ACHN (cell line): ENCODE data around the gene PMM1.
A peak's percentile ranks its signal among the peaks of the same experiment; 100 is the strongest.
"Not testable (repeated sequence)": the region's sequence is repeated elsewhere in the genome, so short reads cannot be mapped to it uniquely, and the experiment has no call there.

Source experiments
- DNase-seq: peaks from one replicate; pipeline ENCODE4 v3.0.0-alpha.2; 2015
- in situ Hi-C: cut with HindIII; loops from 2 replicates; pipeline ENCODE4 v1.10.0; 2017; ENCODE audit warnings: low sequenced_read_pairs, low pct_ligation_motif_present, low pct_unique_long_range_greater_than_20kb

The PMM1 gene

DNA sequence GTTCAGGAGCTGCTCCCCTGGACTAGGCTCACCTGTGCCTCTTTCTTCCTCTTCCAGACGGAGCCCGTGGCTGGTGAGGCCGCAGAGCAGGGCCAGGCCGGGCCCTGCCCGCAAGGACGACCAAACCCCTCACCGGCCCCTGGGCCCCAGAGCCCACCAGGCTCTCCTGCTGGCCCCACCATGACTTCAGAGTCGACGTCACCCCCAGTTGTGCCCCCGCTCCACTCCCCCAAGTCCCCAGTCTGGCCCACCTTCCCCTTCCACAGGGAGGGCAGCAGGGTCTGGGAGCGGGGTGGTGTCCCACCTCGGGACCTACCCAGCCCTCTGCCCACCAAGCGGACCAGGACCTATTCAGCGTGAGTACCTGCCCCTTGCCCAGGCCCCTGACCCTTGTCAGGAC, 17.9 kb downstream of the PMM1 start:
- no peak for DNase-seq
- in situ Hi-C loops: no loop called here

DNA sequence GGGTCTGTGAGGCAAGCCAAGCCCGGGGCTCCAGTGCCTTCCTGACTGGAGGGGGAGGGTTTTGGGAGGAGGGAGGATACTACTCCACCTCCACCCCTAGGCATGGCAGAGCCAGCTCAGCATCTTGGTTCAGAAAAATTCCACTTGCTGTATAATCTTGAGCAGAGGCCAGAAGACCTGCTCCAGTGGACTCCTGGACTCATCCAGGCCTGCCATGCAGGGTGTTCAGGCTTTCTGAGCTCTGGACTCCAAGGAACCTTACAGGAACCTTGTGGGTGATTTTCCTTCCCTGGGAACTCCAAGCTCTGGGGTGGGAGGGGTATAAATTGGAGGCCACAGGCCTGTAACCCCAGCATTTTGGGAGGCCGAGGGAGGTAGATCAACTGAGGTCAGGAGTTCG, 19.4 kb downstream of the PMM1 start:
- DNase-seq: no peak
- in situ Hi-C loops: no loop called here

DNA sequence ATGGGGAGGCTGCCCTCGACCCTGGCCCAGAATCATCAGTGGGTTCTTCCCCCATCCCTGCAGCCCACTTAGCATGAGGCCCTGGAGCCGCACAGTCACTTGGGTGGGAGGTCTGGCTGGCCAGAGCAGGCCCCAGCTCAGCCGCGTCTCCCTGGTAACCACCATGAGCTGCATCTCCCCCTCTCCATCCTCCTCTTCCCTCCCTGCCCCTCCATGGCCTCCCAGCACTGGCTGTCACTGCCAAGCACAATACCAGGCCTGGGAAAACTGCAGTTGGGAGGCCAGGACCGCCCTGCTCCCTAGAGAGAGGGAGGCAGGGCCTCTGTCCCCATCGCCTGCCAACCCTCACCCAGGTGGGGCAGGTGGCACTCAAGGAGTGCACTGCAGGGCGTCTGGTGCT, 20.8 kb downstream of the PMM1 start:
- in situ Hi-C loops: no loop called here
- no peak for DNase-seq

DNA sequence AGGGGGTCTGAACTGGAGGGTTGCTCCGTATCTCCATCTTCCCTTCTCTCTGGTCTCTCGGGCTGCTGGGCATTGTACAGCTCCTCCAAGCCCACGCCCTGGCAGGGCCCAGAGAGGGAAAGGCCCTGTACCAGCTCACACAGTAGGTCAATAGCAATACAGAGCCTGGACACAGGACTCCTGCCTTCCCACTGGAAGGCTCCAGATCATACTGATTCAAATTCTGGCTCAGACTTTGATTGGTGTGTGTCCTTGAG, 22.2 kb downstream of the PMM1 start:
- in situ Hi-C loops: no loop called here

DNA sequence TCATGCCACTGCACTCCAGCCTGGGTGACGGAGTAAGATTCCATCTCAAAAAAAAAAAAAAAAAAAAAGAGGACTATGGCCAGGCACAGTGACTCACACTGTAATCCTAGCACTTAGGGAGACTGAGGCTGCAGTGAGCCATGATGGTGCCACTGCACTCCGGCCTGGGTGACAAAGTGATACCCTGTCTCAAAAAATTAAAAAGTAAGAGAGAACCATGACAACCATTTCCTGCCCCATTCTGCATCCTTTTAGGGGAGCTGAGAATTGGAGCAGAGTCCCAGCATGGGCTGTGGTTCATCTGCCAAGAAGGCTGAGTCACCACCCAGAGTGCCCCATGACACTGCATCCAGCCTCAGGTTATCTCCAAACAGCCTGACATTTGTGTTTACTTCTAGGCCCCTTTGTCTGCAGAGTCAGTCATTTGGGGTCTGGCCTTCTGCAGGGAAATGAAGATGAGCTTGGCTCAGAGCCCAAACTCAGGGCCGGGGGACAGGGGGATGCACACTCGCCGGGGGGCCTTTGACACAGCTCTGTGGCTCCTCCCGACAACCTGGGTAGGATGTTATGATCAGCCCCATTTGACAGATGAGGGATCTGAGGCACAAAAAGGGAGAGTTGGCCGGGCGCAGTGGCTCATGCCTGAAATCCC, 24.1 kb downstream of the PMM1 start:
- DNase-seq: peak; percentile 79
- in situ Hi-C loops: no loop called here

More for the DNA sequence above, 22.2 kb downstream of the PMM1 start:
- DNase-seq: no peak

DNA sequence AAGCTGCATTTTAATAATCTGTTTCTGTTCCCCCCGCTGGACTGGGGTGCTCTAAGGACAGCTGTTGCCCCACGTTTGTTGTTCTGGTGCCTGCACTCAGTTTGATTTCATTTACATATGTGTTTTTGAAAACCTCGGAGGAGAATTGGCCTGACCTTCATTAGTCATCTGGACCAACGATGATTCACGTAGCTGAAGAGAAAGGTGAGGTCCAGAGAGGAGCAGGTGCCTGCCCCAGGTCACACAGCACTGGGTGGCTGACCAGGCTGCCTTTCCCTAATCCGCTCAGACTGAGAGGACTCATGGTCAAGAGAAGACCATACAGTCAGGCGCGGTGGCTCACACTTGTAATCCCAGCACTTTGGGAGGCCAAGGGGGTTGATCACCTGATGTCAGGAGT, 25.1 kb downstream of the PMM1 start:
- DNase-seq: no peak
- in situ Hi-C loops: no loop called here

DNA sequence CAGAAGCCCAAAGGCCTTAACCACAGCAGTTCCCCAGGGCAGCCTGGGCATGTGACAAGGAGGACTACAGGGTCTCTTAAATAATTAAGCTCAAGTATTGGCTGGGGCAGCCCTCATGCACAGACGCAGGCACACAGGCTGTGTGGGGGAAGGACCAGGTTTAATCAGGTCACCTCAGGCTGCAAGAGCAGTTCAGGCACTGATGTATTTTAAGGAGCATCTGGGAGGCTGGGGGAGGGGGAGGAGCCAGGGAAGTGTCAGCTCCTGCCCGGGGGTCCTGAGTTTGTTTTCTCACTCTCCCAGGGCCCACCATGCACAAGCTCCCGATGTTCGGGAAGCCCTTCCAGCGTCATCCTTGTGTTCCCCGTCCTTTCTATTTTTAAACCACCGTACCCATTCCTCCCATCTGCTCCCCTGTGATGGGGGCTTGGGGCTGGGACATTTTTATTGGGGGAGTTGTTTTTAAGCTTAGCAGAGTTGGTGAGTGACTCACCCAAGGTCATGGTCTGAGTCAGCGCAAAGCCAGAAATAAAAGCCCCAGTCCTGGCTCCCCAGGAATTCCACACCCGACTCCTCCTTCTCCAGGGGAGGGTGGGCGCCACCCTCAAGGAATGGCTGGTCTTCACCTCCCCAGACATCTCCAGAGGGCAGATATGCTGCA, 26.5 kb downstream of the PMM1 start:
- peak; percentile 82 for DNase-seq
- in situ Hi-C loops: no loop called here

DNA sequence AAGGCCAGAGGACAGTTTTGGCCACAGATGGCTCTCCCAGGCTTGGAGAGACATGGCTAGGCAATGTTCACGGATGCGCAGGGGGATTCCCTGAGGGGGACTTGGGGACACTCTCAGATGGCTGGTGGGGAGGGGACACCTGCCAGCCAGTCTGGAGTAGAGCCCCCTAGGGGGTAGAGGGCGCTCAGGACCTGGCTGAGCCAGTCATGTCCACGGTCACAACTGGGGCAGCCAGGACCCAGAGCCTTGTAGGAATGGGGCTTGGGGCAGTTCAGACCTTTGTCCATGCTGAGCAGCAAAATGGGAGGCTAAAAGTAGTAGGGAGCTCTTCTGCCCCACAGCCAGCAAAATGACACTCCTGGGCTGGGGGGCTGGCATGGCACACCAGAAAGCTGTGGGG, 27.2 kb downstream of the PMM1 start:
- in situ Hi-C loops: no loop called here
- DNase-seq: no peak

DNA sequence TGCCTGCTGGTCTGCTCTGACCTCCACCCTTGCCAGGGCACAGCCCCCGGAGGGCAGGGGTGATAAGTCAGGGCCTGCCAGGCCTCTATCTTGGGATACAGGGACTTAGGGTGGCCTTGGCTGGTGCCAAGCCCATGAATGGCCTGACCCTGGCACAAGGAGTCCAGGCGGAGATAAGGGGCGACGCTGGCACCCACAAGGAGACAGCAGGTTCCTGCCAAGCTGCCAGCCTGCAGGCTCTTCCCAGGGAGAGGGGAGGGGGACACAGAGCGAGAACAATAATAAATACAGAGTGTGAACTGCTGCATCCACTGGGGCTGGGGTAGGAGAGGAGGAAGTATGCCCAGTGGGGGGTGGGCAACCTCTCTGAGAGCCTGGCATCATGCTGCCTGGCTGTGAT, 27.9 kb downstream of the PMM1 start:
- no peak for DNase-seq
- in situ Hi-C loops: no loop called here

DNA sequence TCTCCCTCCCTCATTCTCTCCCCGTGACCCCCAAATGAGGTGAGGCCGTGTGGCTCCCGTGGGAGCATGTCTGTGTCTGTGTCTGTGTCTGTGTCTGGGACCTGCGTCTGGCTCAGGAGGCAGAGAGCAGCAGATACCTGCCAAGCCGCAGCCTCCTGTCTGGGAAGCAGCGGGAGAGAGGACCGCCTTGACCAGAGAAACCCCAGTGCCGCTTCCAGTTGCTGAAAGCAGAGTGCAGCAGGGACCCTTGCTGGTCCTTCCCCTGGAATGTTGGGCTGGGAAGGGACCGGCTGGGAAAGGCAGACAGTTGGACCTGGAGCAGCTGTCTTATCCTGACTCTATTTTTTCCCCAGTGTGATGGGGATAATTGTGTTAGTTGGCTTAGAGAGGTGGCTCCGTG, 28.3 kb downstream of the PMM1 start:
- in situ Hi-C loops: no loop called here
- peak; percentile 4 for DNase-seq

DNA sequence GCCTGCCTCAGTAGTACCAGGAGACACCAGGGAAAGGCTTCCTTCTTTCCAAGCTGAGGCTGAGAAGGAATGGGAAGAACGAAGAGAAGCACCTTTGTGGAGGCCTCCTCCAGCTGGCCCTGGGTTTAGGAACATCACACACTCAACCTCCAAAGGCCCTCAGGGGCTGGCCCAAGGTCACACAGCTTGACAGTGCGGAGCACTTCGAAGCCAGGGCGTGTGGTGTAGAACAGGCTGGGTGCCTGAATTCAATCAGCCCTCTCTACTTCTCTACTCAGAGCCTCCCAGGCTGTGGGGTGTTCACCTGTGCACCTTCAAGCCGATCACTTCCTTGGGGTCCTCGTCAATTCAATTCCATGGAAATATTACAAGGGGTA, 29.6 kb downstream of the PMM1 start:
- in situ Hi-C loops: no loop called here
- DNase-seq: no peak

DNA sequence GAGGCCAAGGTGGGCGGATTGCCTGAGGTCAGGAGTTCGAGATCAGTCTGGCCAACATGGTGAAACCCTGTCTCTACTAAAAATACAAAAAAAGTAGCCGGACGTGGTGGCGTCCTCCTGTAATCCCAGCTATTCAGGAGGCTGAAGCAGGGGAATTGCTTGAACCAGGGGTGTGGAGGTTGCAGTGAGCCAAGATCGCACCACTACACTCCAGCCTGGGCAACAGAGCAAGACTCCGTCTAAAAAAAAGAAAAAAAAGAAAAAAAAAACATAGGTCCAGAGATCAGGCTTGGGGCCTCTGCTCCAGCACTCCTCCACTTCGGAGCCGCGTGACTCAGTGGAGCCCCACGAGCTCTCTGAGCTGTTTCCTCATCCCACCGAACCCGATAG, 31.4 kb downstream of the PMM1 start:
- DNase-seq, in situ Hi-C loops: not testable (repeated sequence)

DNA sequence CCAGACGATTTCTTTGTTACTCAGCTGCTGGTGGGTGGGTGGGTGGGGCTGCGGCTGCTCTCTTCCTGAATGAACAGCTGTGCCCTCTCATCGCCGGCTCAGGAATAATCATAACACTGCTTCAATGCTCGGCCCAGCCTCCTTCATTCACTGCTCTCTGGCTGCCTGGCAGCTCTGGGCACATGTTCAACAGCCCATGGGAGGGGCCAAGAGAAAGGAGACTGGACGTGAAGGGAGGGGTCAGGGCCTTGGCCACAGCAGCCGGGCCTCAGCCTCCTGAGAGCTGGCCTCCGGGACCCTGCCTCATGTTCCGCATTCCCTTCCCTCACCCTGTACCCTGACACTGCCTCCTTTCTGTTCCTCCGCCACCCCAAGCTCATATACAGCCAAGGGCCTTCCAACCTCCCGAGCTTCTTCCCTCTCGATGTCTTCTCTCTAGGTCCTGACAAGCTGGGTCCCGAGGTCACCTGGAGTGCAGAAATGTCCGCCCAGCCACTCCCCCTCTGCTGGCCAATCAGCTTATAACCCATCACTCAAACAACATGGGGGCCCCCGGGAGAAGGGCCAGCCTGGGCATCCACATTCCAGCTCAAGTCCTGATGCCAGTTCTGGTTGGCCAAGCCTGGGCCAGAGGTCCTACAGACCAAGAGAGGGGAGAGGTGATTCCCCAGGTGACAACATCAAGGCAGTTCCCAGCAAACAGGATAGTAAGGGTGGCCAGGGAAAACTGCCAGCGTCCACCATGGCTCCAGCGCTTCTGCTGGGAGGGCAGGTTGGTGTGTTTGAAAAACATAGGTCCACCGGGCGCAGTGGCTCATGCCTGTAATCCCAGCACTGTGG, 32.0 kb downstream of the PMM1 start:
- DNase-seq: no peak
- in situ Hi-C loops: no loop called here

DNA sequence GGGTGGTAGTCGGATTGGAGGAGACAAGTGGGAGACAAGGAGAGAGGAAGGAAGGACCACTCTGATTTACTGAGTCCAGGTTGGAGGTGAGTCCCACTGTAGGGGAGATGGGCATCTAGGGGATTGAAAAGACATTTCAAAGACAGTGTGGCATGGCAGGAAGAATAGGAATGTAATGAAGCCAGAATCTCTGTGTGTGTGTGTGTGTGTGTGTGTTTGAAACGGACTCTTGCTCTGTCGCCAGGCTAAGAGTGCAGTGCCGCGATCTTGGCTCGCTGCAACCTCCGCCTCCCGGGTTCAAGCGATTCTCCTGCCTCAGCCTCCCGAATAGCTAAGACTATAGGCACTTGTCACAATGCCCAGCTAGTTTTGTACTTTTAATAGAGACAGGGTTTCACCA, 33.1 kb downstream of the PMM1 start:
- in situ Hi-C loops: no loop called here
- no peak for DNase-seq

DNA sequence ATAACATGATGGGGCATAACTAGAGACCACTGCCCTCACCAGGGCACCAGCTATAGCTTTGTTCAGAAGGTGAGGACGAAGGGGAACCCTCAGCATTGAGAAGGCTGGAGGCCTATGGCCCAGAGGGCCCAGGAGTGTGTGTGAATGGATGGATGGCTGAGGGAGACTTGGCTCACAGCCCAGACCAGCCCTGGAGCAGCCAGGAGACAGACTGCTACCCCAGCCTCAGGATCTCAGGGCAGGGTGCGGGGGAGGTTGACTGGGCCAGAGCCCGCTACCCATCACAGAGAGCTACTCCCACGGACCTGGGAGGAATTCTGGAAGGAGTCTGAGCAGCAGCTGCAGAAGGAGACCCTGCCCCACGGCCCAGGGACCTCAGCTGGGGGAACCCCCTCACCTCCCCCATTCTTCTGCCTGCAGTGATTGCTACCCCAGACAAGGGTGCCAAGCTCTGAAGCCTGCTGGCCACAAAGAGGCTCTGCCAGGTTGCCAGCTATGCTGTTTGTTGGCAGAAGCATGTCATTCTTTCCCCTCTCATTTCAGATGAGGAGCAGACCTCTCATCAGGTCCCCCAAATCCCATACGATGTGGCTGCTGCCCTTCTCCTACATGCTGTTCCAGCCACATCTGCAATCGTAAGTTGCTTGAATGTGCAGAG, 34.2 kb downstream of the PMM1 start:
- no peak for DNase-seq
- in situ Hi-C loops: no loop called here

DNA sequence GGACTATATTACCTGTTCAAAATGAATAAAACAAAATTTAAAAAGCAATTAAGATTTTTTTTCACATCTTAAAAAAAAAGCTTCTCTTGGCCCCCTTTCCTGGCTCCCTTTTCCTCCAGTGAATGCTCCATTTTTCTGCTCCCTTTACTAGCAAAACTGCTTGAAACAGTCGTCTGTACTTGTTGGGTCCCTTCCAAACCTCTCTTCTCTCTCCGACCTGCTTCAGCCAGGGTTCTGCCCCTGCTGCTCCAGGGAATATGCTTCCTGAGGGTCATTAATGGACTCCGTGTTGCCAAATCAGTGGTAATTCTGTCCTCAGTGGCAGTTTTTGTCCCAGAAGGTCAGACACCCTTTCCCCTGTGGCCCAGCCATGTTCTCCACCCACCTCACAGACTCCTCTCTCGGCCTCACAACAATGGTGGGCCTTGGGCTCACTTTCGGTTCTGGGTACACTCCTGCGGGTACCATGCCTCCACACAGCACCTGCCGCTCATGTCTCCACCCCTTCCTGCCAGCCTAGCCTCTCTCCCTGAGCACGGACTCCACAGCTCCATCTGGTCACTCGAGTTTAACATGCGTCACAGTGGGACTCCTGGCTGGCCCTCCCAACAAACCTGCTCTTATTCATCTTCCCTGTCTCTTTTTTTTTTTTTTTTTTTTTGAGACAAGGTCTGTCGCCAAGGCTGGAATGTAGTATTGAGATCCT, 37.6 kb downstream of the PMM1 start:
- in situ Hi-C loops: no loop called here
- DNase-seq: no peak

DNA sequence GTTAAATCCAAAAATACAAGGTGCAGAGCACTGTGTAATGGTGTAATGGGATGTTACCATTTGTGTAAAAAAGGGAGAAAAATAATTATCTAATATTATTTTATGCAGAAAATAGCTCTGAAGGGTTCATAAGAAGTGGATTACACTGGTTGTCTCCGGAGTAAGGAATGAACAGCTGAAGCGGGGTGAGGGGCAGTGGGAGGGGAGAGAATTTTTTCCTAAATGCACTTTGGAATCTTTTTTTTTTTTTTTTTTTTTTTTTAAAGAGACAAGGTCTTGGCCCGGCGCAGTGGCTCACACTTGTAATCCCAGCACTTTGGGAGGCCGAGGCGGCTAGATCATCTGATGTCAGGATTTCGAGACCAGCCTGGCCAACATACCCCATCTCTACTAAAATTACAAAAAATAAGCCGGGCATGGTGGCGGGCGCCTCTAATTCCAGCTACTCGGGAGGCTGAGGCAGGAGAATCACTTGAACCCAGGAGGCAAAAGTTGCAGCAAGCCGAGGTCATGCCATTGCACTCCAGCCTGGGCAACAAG, 38.6 kb downstream of the PMM1 start:
- in situ Hi-C loops: no loop called here
- no peak for DNase-seq

DNA sequence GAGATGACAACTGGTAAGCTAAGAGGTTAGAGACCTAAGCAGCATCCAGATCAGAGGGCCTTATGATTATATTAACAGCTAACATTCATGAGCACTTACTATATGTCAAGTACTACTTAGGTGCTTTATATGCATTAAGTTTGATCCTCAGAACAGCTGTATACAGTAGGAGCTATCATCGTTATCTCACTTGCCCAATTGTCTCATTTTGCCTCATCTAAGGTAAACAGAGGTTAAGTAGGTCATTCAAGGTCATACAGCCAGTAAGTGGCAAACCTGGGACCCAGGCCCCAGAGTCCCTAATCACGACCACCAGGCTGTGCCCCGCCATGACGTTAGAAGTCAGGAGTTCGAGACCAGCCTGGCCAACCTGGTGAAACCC, 40.8 kb downstream of the PMM1 start:
- in situ Hi-C loops: no loop called here
- no peak for DNase-seq
